ENCODE data around the gene UPK3A. TPM values are rescaled to one million over a fixed set of nuclear protein-coding genes. Genes with fewer than 3 reads are reported as not detected.
"Not testable (repeated sequence)": the region's sequence is repeated elsewhere in the genome, so short reads cannot be mapped to it uniquely, and the experiment has no call there.

Gene UPK3A
- total RNA-seq, 4 donors from 2014 or later: 0.79 TPM; not detected in 3

DNA sequence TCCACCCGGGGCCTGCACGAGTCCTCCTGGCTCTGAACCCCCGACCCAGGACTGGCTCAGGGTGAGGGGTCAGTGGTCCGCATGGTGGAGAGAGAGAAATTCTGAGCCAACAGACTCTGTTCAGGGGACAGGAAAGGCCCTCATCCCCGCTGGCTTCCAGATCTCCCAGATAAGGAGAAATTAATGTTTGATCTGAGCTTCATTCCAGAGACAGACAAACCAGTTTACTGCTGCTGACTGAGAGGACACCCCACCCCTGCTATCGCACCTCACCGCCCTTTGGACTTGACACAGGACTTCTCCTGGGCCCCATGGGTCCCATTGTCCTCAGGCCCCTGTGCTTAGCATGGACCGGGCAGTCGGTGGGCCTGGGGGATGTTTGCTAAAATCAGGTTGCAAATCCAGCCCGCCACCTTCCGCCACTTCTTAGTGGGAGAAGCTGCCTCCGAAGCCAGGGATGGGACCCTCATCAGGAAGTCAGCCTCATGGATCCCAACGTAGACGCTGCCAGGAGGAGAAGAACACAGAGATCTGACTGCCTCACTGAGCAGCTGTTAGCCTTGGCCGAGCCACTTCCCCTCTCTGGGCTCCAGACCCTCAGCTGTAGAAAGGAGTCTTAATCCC lies 11.2 kb upstream of the UPK3A start:
- H3K27me3 ChIP-seq: no peaks in the 10 kb centered on the region
- H3K4me1 ChIP-seq: peaks cover 22 to 46% (median 30%) of the 10 kb centered on the region in 4 donors
- in situ Hi-C loops (cut with MboI; ENCODE audit: low pct_ligation_motif_present in 1 of 4, low pct_unique_long_range_greater_than_20kb in 1 of 4, low sequenced_read_pairs in 3 of 4) (loop anchor here in 2 of 4 donors (25.0 kb wide), 2 partner anchors 264 to 289 kb away; no protein-coding TSS in a partner anchor), intact Hi-C loops (cut with DNase I; ENCODE audit: low total_unique reads) (loop anchor here (2.0 kb wide), 1 partner anchor 271 kb away; no protein-coding TSS in a partner anchor)
- H3K9me3 ChIP-seq: no peaks in the 10 kb centered on the region
- H3K4me3 ChIP-seq: no peak overlapping the region
- TF ChIP-seq POLR2AphosphoS5 (IDR thresholded peaks at IDR 0.05): peak in 2 of 3 donors; percentile 29 to 45
- TF ChIP-seq POLR2A (IDR thresholded peaks at IDR 0.05): no peak
- peak; percentile 84 for DNase-seq
- H3K36me3 ChIP-seq: no peaks in the 10 kb centered on the region
- peak overlapping the region; percentile 69 to 86 (median 76) for H3K27ac ChIP-seq
- WGBS, 2 donors (ENCODE audit: low coverage in 1 of 2): 69% methylated on average over 15 of the region's 15 CpGs; no CpG with 5 or more reads in 1 of the 2 donors

DNA sequence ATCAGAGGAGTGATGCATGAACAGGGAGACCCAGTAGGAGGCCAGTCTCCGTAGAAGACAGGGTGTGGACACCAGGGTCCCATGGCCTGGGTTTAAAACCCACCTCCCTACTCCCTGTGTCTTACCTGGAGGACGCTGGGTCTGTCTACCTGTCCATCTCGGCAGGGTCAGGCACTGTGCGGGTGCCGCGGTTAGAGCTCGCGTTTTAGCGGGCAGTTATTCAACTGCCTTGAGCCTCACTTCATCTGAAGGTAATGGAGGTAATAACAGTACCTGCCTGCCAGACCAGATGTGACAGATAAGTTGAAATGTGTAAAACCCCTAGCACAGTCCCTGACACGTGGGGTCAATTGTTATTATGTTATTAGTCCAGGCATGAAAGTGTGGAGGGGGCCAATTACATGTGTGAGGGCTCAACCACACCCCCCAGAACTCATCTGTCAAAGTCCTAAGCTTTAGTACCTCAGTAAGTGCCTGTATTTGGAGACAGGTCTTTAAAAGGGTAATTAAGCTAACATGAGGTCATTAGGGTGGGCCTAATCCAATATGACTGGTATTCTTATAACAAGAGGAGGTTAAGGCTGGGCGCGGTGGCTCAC lies 8.1 kb upstream of the UPK3A start:
- in situ Hi-C loops (cut with MboI; ENCODE audit: low pct_ligation_motif_present in 1 of 4, low pct_unique_long_range_greater_than_20kb in 1 of 4, low sequenced_read_pairs in 3 of 4) (no loop called here), intact Hi-C loops (cut with DNase I; ENCODE audit: low total_unique reads) (no loop called here)
- H3K27me3 ChIP-seq: no peaks in the 10 kb centered on the region
- H3K4me3 ChIP-seq: no peak overlapping the region
- peaks cover 10 to 43% (median 26%) of the 10 kb centered on the region in 4 donors for H3K4me1 ChIP-seq
- H3K9me3 ChIP-seq: no peaks in the 10 kb centered on the region
- no peak for TF ChIP-seq POLR2A (IDR thresholded peaks at IDR 0.05)
- no peak for TF ChIP-seq POLR2AphosphoS5 (IDR thresholded peaks at IDR 0.05)
- no peak for TF ChIP-seq EP300 (IDR thresholded peaks at IDR 0.05; ENCODE audit: low read depth)
- TF ChIP-seq, protein P1, sequence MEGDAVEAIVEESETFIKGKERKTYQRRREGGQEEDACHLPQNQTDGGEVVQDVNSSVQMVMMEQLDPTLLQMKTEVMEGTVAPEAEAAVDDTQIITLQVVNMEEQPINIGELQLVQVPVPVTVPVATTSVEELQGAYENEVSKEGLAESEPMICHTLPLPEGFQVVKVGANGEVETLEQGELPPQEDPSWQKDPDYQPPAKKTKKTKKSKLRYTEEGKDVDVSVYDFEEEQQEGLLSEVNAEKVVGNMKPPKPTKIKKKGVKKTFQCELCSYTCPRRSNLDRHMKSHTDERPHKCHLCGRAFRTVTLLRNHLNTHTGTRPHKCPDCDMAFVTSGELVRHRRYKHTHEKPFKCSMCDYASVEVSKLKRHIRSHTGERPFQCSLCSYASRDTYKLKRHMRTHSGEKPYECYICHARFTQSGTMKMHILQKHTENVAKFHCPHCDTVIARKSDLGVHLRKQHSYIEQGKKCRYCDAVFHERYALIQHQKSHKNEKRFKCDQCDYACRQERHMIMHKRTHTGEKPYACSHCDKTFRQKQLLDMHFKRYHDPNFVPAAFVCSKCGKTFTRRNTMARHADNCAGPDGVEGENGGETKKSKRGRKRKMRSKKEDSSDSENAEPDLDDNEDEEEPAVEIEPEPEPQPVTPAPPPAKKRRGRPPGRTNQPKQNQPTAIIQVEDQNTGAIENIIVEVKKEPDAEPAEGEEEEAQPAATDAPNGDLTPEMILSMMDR (IDR thresholded peaks at IDR 0.05): no peak
- WGBS, 2 donors (ENCODE audit: low coverage in 1 of 2): 85% methylated on average over 12 of the region's 12 CpGs; no CpG with 5 or more reads in 1 of the 2 donors
- no peak for DNase-seq
- H3K27ac ChIP-seq: no peak overlapping the region
- H3K36me3 ChIP-seq: no peaks in the 10 kb centered on the region

DNA sequence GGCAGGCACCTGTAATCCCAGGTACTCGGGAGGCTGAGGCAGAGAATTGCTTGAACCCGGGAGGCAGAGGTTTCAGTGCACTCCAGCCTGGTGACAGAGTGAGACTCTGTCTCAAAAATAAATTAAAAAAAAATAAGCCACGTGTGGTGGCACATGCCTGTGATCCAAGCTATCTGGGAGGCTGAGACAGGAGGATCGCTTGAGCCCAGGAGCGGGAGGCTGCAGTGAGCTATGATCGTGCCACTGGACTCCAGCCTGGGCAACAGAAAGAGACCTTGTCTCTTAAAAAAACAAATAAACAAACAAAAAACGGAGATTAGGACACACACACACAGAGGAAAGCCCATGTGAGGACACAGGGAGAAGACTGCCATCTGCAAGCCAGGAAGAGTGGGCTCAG lies 7.0 kb upstream of the UPK3A start:
- in situ Hi-C loops (cut with MboI; ENCODE audit: low pct_ligation_motif_present in 1 of 4, low pct_unique_long_range_greater_than_20kb in 1 of 4, low sequenced_read_pairs in 3 of 4); intact Hi-C loops (cut with DNase I; ENCODE audit: low total_unique reads); H3K36me3 ChIP-seq; H3K4me3 ChIP-seq; DNase-seq; H3K9me3 ChIP-seq; H3K27me3 ChIP-seq; H3K27ac ChIP-seq: not testable (repeated sequence)
- peaks cover 3 to 32% (median 16%) of the 10 kb centered on the region in 4 donors for H3K4me1 ChIP-seq
- whole genome bisulfite sequencing, 2 donors (ENCODE audit: low coverage in 1 of 2): 83 to 88% methylated on average over 7 of the region's 7 CpGs

DNA sequence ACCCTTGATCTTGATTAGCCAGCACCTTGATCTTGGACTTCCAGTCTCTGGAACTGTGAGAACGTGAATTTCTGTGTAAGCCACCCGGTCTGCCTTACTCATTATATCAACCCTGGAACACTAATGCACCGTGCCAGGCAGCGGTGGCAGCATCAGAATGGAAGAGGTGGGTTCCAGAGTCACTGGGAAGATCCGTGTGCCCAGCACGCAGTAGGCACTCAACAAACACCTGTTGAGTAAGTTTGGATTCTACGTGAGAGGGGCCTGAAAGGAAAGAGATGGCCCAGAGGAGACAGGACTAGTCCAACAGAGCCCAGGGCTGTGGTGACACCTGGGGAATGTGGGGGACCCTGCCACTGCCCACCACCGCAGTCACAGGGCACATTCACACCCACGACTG lies 6.6 kb upstream of the UPK3A start:
- Histone ChIP-seq H3K27me3 (no peaks in the 10 kb centered on the region), H3K4me1 (peaks cover 0 to 28% (median 13%) of the 10 kb centered on the region in 4 donors), H3K27ac (no peak overlapping the region), H3K4me3 (no peak overlapping the region), H3K9me3 (no peaks in the 10 kb centered on the region), H3K36me3 (no peaks in the 10 kb centered on the region)
- 92% methylated on average over 9 of the region's 9 CpGs; no CpG with 5 or more reads in 1 of the 2 donors for WGBS, 2 donors (ENCODE audit: low coverage in 1 of 2)
- intact Hi-C loops (cut with DNase I; ENCODE audit: low total_unique reads) (no loop called here), in situ Hi-C loops (cut with MboI; ENCODE audit: low pct_ligation_motif_present in 1 of 4, low pct_unique_long_range_greater_than_20kb in 1 of 4, low sequenced_read_pairs in 3 of 4) (no loop called here)
- no peak for DNase-seq
- TF ChIP-seq, protein P1 (IDR thresholded peaks at IDR 0.05): no peak
- TF ChIP-seq EP300 (IDR thresholded peaks at IDR 0.05; ENCODE audit: low read depth) (no peak), POLR2AphosphoS5 (IDR thresholded peaks at IDR 0.05) (no peak), POLR2A (IDR thresholded peaks at IDR 0.05) (no peak)

DNA sequence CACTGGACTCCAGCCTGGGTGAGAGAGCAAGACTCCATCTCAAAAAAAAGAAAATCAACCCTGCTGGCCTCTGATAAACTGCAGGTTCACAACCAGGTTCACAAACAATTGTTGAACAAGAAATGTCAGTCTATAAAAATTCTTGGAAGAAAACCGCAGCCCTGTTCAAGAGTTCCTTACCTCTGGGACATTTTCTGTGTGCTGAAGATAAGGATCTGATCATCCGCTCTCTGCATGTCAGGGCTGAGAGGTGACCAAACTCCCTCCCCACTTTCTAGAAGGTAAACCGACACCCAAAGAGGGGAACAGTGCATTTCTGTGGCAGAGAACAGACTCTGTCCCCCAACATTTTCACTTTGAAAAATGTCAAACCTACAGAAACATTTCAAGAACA lies 4.2 kb upstream of the UPK3A start:
- intact Hi-C loops (cut with DNase I; ENCODE audit: low total_unique reads) (no loop called here), in situ Hi-C loops (cut with MboI; ENCODE audit: low pct_ligation_motif_present in 1 of 4, low pct_unique_long_range_greater_than_20kb in 1 of 4, low sequenced_read_pairs in 3 of 4) (no loop called here)
- H3K27ac ChIP-seq: peak overlapping the region; percentile 36 to 69 (median 58)
- TF ChIP-seq POLR2AphosphoS5 (IDR thresholded peaks at IDR 0.05): no peak
- TF ChIP-seq, protein P1 (IDR thresholded peaks at IDR 0.05): no peak
- no peak for TF ChIP-seq EP300 (IDR thresholded peaks at IDR 0.05; ENCODE audit: low read depth)
- no peak for TF ChIP-seq POLR2A (IDR thresholded peaks at IDR 0.05)
- no peaks in the 10 kb centered on the region for H3K36me3 ChIP-seq
- H3K4me3 ChIP-seq: no peak overlapping the region
- WGBS, 2 donors (ENCODE audit: low coverage in 1 of 2): 76 to 78% methylated on average over 3 of the region's 3 CpGs
- no peaks in the 10 kb centered on the region for H3K9me3 ChIP-seq
- peaks cover 0 to 30% (median 16%) of the 10 kb centered on the region in 4 donors for H3K4me1 ChIP-seq
- H3K27me3 ChIP-seq: peaks cover 6% of the 10 kb centered on the region
- no peak for DNase-seq
